Activated naive CD4-positive, alpha-beta T cell treated with anti-CD3 and anti-CD28 coated beads, Interleukin-2, amount 10 ng/mL, durations not matched to agents 7 days and 5 days (primary cell): Measurements from ENCODE around the gene MOGAT1.

Source experiments
- CTCF ChIA-PET: fragments of 350-600 bp; sonication (Branson Sonifier 250); formaldehyde crosslinking; loops from one replicate; lab custom pipeline; 2021; ENCODE audit warnings: antibody characterized with exemption; lab: Charles Lee
- DNase-seq: peaks from one replicate; pipeline ENCODE4 v3.0.0-alpha.2; 2020
- H3K27ac Mint-ChIP-seq: one replicate; pipeline ENCODE4 v1.8.0; 2021; ENCODE audit warnings: mild to moderate bottlenecking, moderate library complexity, mixed read lengths
- H3K27me3 Mint-ChIP-seq: one replicate; pipeline ENCODE4 v1.8.0; 2021; ENCODE audit warnings: mild to moderate bottlenecking, mixed read lengths
- H3K36me3 Mint-ChIP-seq: one replicate; pipeline ENCODE4 v1.8.0; 2021; ENCODE audit warnings: mixed read lengths
- H3K4me1 Mint-ChIP-seq: one replicate; pipeline ENCODE4 v1.8.0; 2021; ENCODE audit warnings: mixed read lengths
- H3K4me3 Mint-ChIP-seq: one replicate; pipeline ENCODE4 v1.8.0; 2021; ENCODE audit warnings: mild to moderate bottlenecking, moderate library complexity, mixed read lengths
- H3K9me3 Mint-ChIP-seq: one replicate; pipeline ENCODE4 v1.8.0; 2021; ENCODE audit warnings: mixed read lengths

Gene MOGAT1

GRCh38 chr2:222730366-222730999 is 59.0 kb downstream of the MOGAT1 start:
- H3K4me1 Mint-ChIP-seq, result peaks cover 4% of the 10 kb centered on the region
- no peaks in the 10 kb centered on the region for H3K9me3 Mint-ChIP-seq
- H3K4me3 Mint-ChIP-seq, result no peak overlapping the region
- no peak for DNase-seq
- H3K27ac Mint-ChIP-seq, result no peak overlapping the region
- H3K36me3 Mint-ChIP-seq, result no peaks in the 10 kb centered on the region
- CTCF ChIA-PET, result interaction anchor here (0.7 to 1.4 kb wide), 3 partner anchors 22 to 241 kb away, joined by 3 read pairs; no protein-coding TSS in a partner anchor
- H3K27me3 Mint-ChIP-seq, result peaks cover 23% of the 10 kb centered on the region

- H3K27ac Mint-ChIP-seq, result no peak overlapping the region
- H3K4me1 Mint-ChIP-seq, result peaks cover 4% of the 10 kb centered on the region
- H3K4me3 Mint-ChIP-seq, result no peak overlapping the region
- no peaks in the 10 kb centered on the region for H3K36me3 Mint-ChIP-seq
- DNase-seq, result no peak
- CTCF ChIA-PET, result interaction anchor here (0.7 to 0.8 kb wide), 2 partner anchors 41 to 240 kb away, joined by 3 read pairs; no protein-coding TSS in a partner anchor
- H3K9me3 Mint-ChIP-seq, result no peaks in the 10 kb centered on the region
- H3K27me3 Mint-ChIP-seq, result peaks cover 28% of the 10 kb centered on the region
Observed at GRCh38 chr2:222731201-222731621, 59.8 kb downstream of the MOGAT1 start.

- no peaks in the 10 kb centered on the region for H3K36me3 Mint-ChIP-seq
- CTCF ChIA-PET, result no interaction called here
- H3K27ac Mint-ChIP-seq, result no peak overlapping the region
- no peak overlapping the region for H3K4me3 Mint-ChIP-seq
- H3K9me3 Mint-ChIP-seq, result no peaks in the 10 kb centered on the region
- H3K27me3 Mint-ChIP-seq, result peaks cover 37% of the 10 kb centered on the region
- no peak for DNase-seq
- H3K4me1 Mint-ChIP-seq, result peaks cover 4% of the 10 kb centered on the region
Observed at GRCh38 chr2:222732489-222733178, 61.2 kb downstream of the MOGAT1 start.

- H3K9me3 Mint-ChIP-seq, result no peaks in the 10 kb centered on the region
- CTCF ChIA-PET, result no interaction called here
- peaks cover 4% of the 10 kb centered on the region for H3K4me1 Mint-ChIP-seq
- no peak overlapping the region for H3K27ac Mint-ChIP-seq
- H3K27me3 Mint-ChIP-seq, result peaks cover 38% of the 10 kb centered on the region
- no peak overlapping the region for H3K4me3 Mint-ChIP-seq
- no peaks in the 10 kb centered on the region for H3K36me3 Mint-ChIP-seq
- DNase-seq, result no peak
Observed at GRCh38 chr2:222733470-222733845, 62.0 kb downstream of the MOGAT1 start.

GRCh38 chr2:222733846-222734702 is 62.6 kb downstream of the MOGAT1 start:
- peaks cover 10% of the 10 kb centered on the region for H3K4me1 Mint-ChIP-seq
- no peaks in the 10 kb centered on the region for H3K9me3 Mint-ChIP-seq
- H3K27me3 Mint-ChIP-seq, result peaks cover 44% of the 10 kb centered on the region
- H3K36me3 Mint-ChIP-seq, result no peaks in the 10 kb centered on the region
- DNase-seq, result no peak
- H3K4me3 Mint-ChIP-seq, result no peak overlapping the region
- CTCF ChIA-PET, result interaction anchor here (0.8 kb wide), 1 partner anchor 23 kb away, joined by 3 read pairs; no protein-coding TSS in a partner anchor
- no peak overlapping the region for H3K27ac Mint-ChIP-seq

GRCh38 chr2:222734703-222735014 is 63.2 kb downstream of the MOGAT1 start:
- no peak overlapping the region for H3K4me3 Mint-ChIP-seq
- peaks cover 12% of the 10 kb centered on the region for H3K4me1 Mint-ChIP-seq
- CTCF ChIA-PET, result interaction anchor here (0.8 kb wide), 1 partner anchor 23 kb away, joined by 3 read pairs; no protein-coding TSS in a partner anchor
- H3K36me3 Mint-ChIP-seq, result no peaks in the 10 kb centered on the region
- H3K27me3 Mint-ChIP-seq, result peaks cover 44% of the 10 kb centered on the region
- no peaks in the 10 kb centered on the region for H3K9me3 Mint-ChIP-seq
- no peak overlapping the region for H3K27ac Mint-ChIP-seq
- no peak for DNase-seq

- Mint-ChIP-seq H3K4me1 (peaks cover 8% of the 10 kb centered on the region), H3K36me3 (no peaks in the 10 kb centered on the region), H3K27ac (no peak overlapping the region), H3K27me3 (peaks cover 42% of the 10 kb centered on the region), H3K9me3 (no peaks in the 10 kb centered on the region), H3K4me3 (no peak overlapping the region)
- no peak for DNase-seq
- CTCF ChIA-PET, result interaction anchor here (1.2 kb wide), 1 partner anchor 167 kb away, joined by 3 read pairs; no protein-coding TSS in a partner anchor
Observed at GRCh38 chr2:222736301-222736700, 64.8 kb downstream of the MOGAT1 start.

- CTCF ChIA-PET, result no interaction called here
- peaks cover 36% of the 10 kb centered on the region for H3K27me3 Mint-ChIP-seq
- DNase-seq, result no peak
- H3K4me1 Mint-ChIP-seq, result peaks cover 8% of the 10 kb centered on the region
- no peak overlapping the region for H3K27ac Mint-ChIP-seq
- no peak overlapping the region for H3K4me3 Mint-ChIP-seq
- no peaks in the 10 kb centered on the region for H3K36me3 Mint-ChIP-seq
- H3K9me3 Mint-ChIP-seq, result no peaks in the 10 kb centered on the region
Observed at GRCh38 chr2:222736924-222737323, 65.5 kb downstream of the MOGAT1 start.

- Mint-ChIP-seq H3K4me3 (no peak overlapping the region), H3K27ac (no peak overlapping the region), H3K36me3 (no peaks in the 10 kb centered on the region), H3K9me3 (no peaks in the 10 kb centered on the region), H3K27me3 (peaks cover 35% of the 10 kb centered on the region), H3K4me1 (peaks cover 10% of the 10 kb centered on the region)
- DNase-seq, result no peak
- CTCF ChIA-PET, result no interaction called here
Observed at GRCh38 chr2:222738312-222738711, 66.9 kb downstream of the MOGAT1 start.

GRCh38 chr2:222738809-222739208 is 67.4 kb downstream of the MOGAT1 start:
- Mint-ChIP-seq H3K4me3 (no peak overlapping the region), H3K4me1 (peaks cover 15% of the 10 kb centered on the region), H3K36me3 (no peaks in the 10 kb centered on the region), H3K9me3 (no peaks in the 10 kb centered on the region), H3K27ac (no peak overlapping the region), H3K27me3 (peaks cover 33% of the 10 kb centered on the region)
- CTCF ChIA-PET, result interaction anchor here (1.9 kb wide), 1 partner anchor 13 kb away, joined by 4 read pairs; no protein-coding TSS in a partner anchor
- DNase-seq, result peak; percentile 30

- Mint-ChIP-seq H3K9me3 (no peaks in the 10 kb centered on the region), H3K4me1 (peaks cover 15% of the 10 kb centered on the region), H3K4me3 (no peak overlapping the region), H3K27me3 (peaks cover 24% of the 10 kb centered on the region), H3K36me3 (no peaks in the 10 kb centered on the region), H3K27ac (no peak overlapping the region)
- DNase-seq, result no peak
- CTCF ChIA-PET, result interaction anchor here (1.9 kb wide), 1 partner anchor 12 kb away, joined by 4 read pairs; no protein-coding TSS in a partner anchor
Observed at GRCh38 chr2:222739939-222740338, 68.5 kb downstream of the MOGAT1 start.

- no peak for DNase-seq
- no peaks in the 10 kb centered on the region for H3K9me3 Mint-ChIP-seq
- no peaks in the 10 kb centered on the region for H3K36me3 Mint-ChIP-seq
- CTCF ChIA-PET, result interaction anchor here (0.6 kb wide), 1 partner anchor 22 kb away, joined by 3 read pairs; no protein-coding TSS in a partner anchor
- peaks cover 19% of the 10 kb centered on the region for H3K4me1 Mint-ChIP-seq
- H3K27ac Mint-ChIP-seq, result no peak overlapping the region
- peaks cover 6% of the 10 kb centered on the region for H3K27me3 Mint-ChIP-seq
- H3K4me3 Mint-ChIP-seq, result no peak overlapping the region
Observed at GRCh38 chr2:222743251-222743812, 71.9 kb downstream of the MOGAT1 start.

GRCh38 chr2:222745836-222746559 is 74.5 kb downstream of the MOGAT1 start:
- Mint-ChIP-seq H3K36me3 (no peaks in the 10 kb centered on the region), H3K9me3 (no peaks in the 10 kb centered on the region), H3K4me3 (no peak overlapping the region), H3K4me1 (peaks cover 12% of the 10 kb centered on the region), H3K27ac (no peak overlapping the region), H3K27me3 (peaks cover 4% of the 10 kb centered on the region)
- DNase-seq, result no peak
- CTCF ChIA-PET, result no interaction called here
